ENCODE results near the gene PSMB3.

Gene PSMB3

DNA sequence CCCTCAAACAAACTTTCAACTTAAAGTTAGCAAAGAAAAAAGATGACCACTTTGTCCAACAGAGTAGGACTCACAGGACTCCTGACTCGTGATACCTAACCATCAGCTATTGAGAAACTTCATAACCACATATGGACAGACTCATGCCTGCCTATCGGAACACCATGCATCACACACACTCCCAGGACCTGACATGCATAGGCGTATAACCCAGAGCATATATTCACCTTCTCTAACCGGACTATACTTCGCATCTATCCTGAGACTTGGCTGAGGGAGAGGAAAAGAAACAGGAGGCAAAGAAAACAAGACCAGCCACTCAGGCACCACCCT, 44.6 kb downstream of the PSMB3 start:
- DNase-seq (ENCODE audit: low spot score): no peak

DNA sequence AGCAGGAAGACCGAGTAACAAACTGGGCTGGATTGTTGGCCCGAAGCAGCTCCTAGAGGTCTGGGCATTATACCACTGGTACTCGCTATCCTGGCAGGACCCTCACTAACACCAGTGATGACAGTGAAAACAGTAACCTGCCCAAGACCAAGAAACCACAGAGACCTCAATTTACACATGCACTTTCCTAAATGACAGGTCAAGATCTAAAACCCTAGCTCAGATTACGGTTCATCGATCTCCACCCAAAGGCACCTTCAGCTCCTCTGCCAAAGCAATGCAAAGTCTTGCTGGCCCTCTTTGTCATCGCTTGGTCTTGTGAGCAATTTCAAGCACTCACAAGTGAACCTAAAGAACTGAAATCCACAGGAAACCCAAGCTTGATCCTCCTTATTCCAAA, 45.3 kb downstream of the PSMB3 start:
- no peak for DNase-seq (ENCODE audit: low spot score)

DNA sequence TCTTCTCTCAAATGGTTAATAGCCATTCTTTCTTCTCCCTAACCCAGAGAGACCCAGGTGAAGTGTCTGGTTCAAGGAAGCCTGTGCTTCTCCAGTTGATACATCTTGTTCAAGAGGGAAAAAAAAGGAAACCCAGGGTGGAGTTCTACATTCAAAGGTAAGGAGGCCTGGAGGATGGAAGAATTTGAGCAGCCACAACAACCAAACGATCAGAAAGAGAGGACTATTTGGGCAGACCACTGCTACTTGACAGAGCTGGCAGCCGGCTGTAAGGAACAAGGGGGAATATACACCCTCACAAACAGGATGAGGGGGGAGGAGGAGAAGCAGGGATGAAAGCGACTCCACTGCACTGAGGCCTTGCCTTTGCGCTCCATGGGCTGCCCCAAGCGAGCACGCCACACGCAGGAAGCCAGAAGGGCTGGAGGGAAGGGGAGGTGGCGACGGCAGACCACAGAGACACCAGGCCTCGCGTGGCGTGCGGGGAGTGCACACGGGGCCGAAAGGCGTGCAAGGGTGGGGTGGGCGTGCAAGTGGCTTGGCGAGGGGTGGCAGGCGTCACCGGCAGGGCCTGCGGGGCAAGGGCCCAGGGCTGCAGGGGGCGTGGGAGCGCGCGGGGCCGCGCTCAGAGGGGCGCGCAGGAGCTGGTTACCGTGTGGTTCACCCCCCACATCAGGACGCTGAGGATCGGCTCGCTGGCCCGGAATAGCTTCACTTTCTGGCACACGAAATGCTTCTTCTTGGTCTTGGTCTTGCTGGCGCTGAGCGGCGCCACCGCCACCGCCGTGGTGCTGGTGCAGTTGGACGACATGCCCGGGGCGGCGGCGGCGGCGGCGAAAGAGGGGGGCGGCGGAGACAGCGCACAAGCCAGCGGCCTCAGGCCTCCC, 46.3 kb downstream of the PSMB3 start:
- peak; percentile 48 for DNase-seq (ENCODE audit: low spot score)

DNA sequence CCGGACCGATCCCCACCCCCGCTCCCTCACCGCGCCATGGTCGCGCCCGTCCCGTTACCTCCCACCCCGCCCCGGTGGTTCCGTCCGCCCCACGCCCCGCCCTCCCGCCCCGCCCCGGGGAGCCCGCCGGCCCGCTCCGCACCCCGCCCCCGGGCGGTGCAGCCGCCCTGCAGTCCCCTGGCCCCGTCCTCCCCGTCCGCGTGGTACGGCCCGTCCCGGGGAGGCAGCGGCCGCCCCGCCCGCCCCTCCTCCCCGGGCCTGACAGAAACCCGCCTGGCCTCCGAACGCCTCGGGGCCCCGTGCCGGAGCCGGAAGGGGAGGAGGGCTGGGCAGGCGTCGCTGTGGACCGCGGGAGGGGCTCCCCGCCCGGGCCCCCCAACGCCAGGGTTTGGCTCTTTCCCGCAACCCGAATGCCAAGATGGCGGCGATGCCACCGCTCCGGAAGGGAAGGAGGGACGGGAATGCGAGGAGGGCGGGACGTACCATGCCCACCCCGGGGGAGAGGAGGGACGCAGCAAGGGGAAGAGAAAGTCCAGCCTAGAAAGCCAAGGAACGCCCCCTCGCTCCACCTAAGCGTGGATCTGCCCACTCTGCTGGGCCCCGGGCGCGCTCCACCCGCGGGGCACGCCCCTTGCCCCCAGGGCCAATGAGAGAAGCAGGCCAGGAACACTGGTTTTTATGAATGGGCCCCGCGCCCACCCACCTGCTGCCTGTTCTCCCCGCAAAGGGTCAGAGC, 47.1 kb downstream of the PSMB3 start, which contains the start of gene PIP4K2B:
TSS of gene PIP4K2B (minus strand) at position 56 of the 736 bp plus-strand sequence. CDS start 132 bp downstream, outside the sequence.
- peak; percentile 98 for DNase-seq (ENCODE audit: low spot score)

DNA sequence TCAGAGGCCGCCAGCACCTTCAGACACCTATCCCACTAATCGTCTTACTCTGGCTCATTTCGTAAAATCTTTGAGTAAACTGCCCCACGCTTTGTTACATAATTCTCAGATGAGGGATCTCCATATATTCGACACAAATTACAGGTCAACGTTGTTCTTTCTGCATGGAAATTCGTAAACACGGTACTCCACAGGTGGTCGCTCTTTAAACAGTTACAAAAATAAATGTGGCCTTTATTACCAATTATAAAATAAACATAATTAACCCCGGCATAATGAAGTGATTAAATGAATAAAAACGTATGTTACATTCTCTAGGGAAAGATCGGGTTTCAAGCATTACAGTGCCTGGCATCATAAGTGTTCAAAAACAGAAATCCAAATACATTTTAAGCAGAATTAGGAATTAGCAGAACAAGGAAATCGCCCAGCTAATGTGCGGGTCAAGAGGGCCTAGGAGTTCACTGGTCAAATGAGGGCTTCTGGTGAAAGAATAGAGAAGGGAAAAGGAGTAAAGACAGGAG, 47.8 kb downstream of the PSMB3 start:
- DNase-seq (ENCODE audit: low spot score): no peak

- no peak for DNase-seq (ENCODE audit: low spot score)
These were observed 57.3 kb downstream of the PSMB3 start for GRCh38 chr17:38809828-38810227.

Data from kidney tubule cell (primary cell).